AG09309 (cell line): ENCODE measurements around the gene VCX2.

Experiments used
- DNase-seq: peaks from one replicate; pipeline ENCODE4 v3.0.0-alpha.2; 2010; ENCODE audit warnings: low read depth
- H3K4me3 ChIP-seq: 2 replicates; pipeline ENCODE4 v1.5.1; 2011; ENCODE audit warnings: mild to moderate bottlenecking, low read depth, low read length, moderate library complexity; ENCODE audit not compliant: control insufficient read depth
- CTCF ChIP-seq: IDR thresholded peaks from 2 replicates; pipeline ENCODE4 v1.5.1; 2011; ENCODE audit warnings: mild to moderate bottlenecking, low read depth, low read length, inconsistent platforms; ENCODE audit not compliant: insufficient read depth, control insufficient read depth; ENCODE audit errors: missing control alignments

VCX2 gene

GRCh38 chrX:8144925-8145324 lies 26.1 kb downstream of the VCX2 start:
- DNase-seq, result no peak
- no peak for TF ChIP-seq CTCF

GRCh38 chrX:8141896-8142295 lies 29.2 kb downstream of the VCX2 start:
- H3K4me3 ChIP-seq, result no peak overlapping the region
- TF ChIP-seq CTCF, result no peak
- DNase-seq, result no peak

More at GRCh38 chrX:8144925-8145324, 26.1 kb downstream of the VCX2 start:
- H3K4me3 ChIP-seq, result no peak overlapping the region

- TF ChIP-seq CTCF, result no peak
- DNase-seq, result no peak
- no peak overlapping the region for H3K4me3 ChIP-seq
These were observed 29.9 kb downstream of the VCX2 start for GRCh38 chrX:8140986-8141744.

GRCh38 chrX:8139716-8140115 lies 31.4 kb downstream of the VCX2 start:
- DNase-seq, result no peak
- H3K4me3 ChIP-seq, result no peak overlapping the region
- no peak for TF ChIP-seq CTCF

- no peak for TF ChIP-seq CTCF
- no peak for DNase-seq
- H3K4me3 ChIP-seq, result no peak overlapping the region
These were observed 32.8 kb downstream of the VCX2 start for GRCh38 chrX:8138252-8138651.

- H3K4me3 ChIP-seq, result no peak overlapping the region
- TF ChIP-seq CTCF, result no peak
- DNase-seq, result no peak
These were observed 44.4 kb downstream of the VCX2 start for GRCh38 chrX:8126648-8127047.
